ENCODE data around the gene NEDD1.

- TF ChIP-seq CTCF (conservative IDR thresholded peaks at IDR 0.05): no peak
- TF ChIP-seq ZFX (IDR thresholded peaks at IDR 0.05): no peak
Observed at GRCh38 chr12:96858162-96858561, 48.9 kb upstream of the NEDD1 start.

Data from C4-2B (cell line).